T-cell (primary cell): ENCODE data around the gene NCAM2. TPM values are rescaled to one million over a fixed set of nuclear protein-coding genes. Genes with fewer than 3 reads are reported as not detected.

Experiments
- ATAC-seq, 4 experiments: fragments of 200-7000 bp in 3 of 4; fragments of 150-1000 bp in 1 of 4; cut with Tn5 transposase; replicated peaks in 1 of 4; 1 replicate in 3 of 4; 2 replicates in 1 of 4; pipeline ENCODE4 v1.10.0; 2021; ENCODE audit warnings: moderate library complexity in 3 of 4, mild to moderate bottlenecking in 2 of 4, moderate number of reproducible peaks in 1 of 4
- CTCF ChIA-PET, 2 donors: fragments of 300-600 bp; sonication (Branson Sonifier 250); formaldehyde crosslinking; loops; one replicate each; lab custom pipeline; 2022; ENCODE audit warnings: antibody characterized with exemption in 2 of 2; lab: Charles Lee
- POLR2A ChIA-PET, 2 donors: fragments of 300-600 bp; sonication (Branson Sonifier 250); formaldehyde crosslinking; loops; one replicate each; lab custom pipeline; 2022; ENCODE audit warnings: antibody characterized with exemption in 2 of 2; lab: Charles Lee
- DNase-seq, 35 experiments: peaks; one replicate each; pipeline versions ENCODE4 v3.0.0 to v3.0.0-alpha.2; 2013 to 2023
- H3K27ac ChIP-seq: one replicate; pipeline ENCODE4 v1.5.1; 2013; ENCODE audit warnings: low read length
- H3K27me3 ChIP-seq, 2 experiments: replicated peaks in 1 of 2; 1 replicate in 1 of 2; 2 replicates in 1 of 2; pipeline versions ENCODE4 v1.6.1 to v1.7.0; 2013; ENCODE audit warnings: low read length in 1 of 2, mixed read lengths in 1 of 2; ENCODE audit not compliant: control insufficient read depth in 2 of 2, insufficient read depth in 2 of 2; ENCODE audit errors: extremely low read depth in 1 of 2
- H3K36me3 ChIP-seq, 2 donors: 1 replicate in 1 of 2; 2 replicates in 1 of 2; pipeline versions ENCODE4 v1.6.1 to v1.7.0; 2013; ENCODE audit warnings: low read length in 1 of 2; ENCODE audit not compliant: control insufficient read depth in 2 of 2, insufficient read depth in 1 of 2; ENCODE audit errors: extremely low read depth in 1 of 2
- H3K4me1 ChIP-seq, 2 experiments: 1 replicate in 1 of 2; 2 replicates in 1 of 2; pipeline versions ENCODE4 v1.6.1 to v1.7.0; 2013; ENCODE audit warnings: low read length in 2 of 2, mixed read lengths in 1 of 2; ENCODE audit not compliant: insufficient read depth in 2 of 2, control insufficient read depth in 1 of 2; ENCODE audit errors: extremely low read depth in 1 of 2
- H3K4me3 ChIP-seq, 2 donors: 1 replicate in 1 of 2; 2 replicates in 1 of 2; pipeline versions ENCODE4 v1.5.1 to v1.7.0; 2013; ENCODE audit warnings: mild to moderate bottlenecking in 2 of 2, low read length in 1 of 2, moderate library complexity in 1 of 2; ENCODE audit not compliant: control insufficient read depth in 1 of 2; ENCODE audit errors: extremely low read depth in 1 of 2
- H3K9me3 ChIP-seq: 2 replicates; pipeline ENCODE4 v1.7.0; 2013
- H3K27ac Mint-ChIP-seq, 2 donors: one replicate each; pipeline ENCODE4 v1.8.0; 2020 to 2021; ENCODE audit warnings: mild to moderate bottlenecking in 2 of 2, mixed read lengths in 2 of 2
- H3K27me3 Mint-ChIP-seq, 2 donors: one replicate each; pipeline ENCODE4 v1.8.0; 2021 to 2022; ENCODE audit warnings: mixed read lengths in 2 of 2
- H3K36me3 Mint-ChIP-seq: one replicate; pipeline ENCODE4 v1.8.0; 2021; ENCODE audit warnings: mixed read lengths
- H3K4me1 Mint-ChIP-seq, 3 donors: one replicate each; pipeline ENCODE4 v1.8.0; 2020 to 2022; ENCODE audit warnings: mixed read lengths in 3 of 3, mild to moderate bottlenecking in 1 of 3
- H3K4me3 Mint-ChIP-seq, 3 donors: one replicate each; pipeline ENCODE4 v1.8.0; 2020 to 2022; ENCODE audit warnings: mild to moderate bottlenecking in 3 of 3, mixed read lengths in 3 of 3, moderate library complexity in 3 of 3
- H3K9me3 Mint-ChIP-seq, 3 donors: one replicate each; pipeline ENCODE4 v1.8.0; 2020 to 2022; ENCODE audit warnings: mixed read lengths in 3 of 3
- WGBS: methylation state at CpG from one replicate; pipeline ENCODE4 v1.1.5; 2013; ENCODE audit warnings: missing lambda C conversion rate; ENCODE audit not compliant: insufficient coverage; 5-methylcytosine and 5-hydroxymethylcytosine counted together
- total RNA-seq, 35 experiments: library from RNA in 6 of 35; stranded (reverse) in 6 of 35; fragments of 120-200 nt in 1 of 35; gene quantifications; one replicate each; pipeline versions ENCODE4 v1.2.1 to v1.2.4 and lab custom pipeline; 2013 to 2026

Gene NCAM2
- total RNA-seq, 5 donors from 2014 or later (not counting 1 experiment from before 2014, with no cell fraction given): 0.41 to 0.46 TPM; not detected in 3

GRCh38 chr21:21076491-21076890, 78.3 kb downstream of the NCAM2 start:
- Mint-ChIP-seq H3K36me3 (no peaks in the 10 kb centered on the region), H3K4me3 (no peak overlapping the region), H3K27ac (no peak overlapping the region), H3K27me3 (no peaks in the 10 kb centered on the region), H3K9me3 (peaks cover 0 to 4% (median 4%) of the 10 kb centered on the region in 3 donors), H3K4me1 (no peaks in the 10 kb centered on the region)
- Histone ChIP-seq H3K4me1 (no peaks in the 10 kb centered on the region), H3K27me3 (no peaks in the 10 kb centered on the region), H3K9me3 (no peaks in the 10 kb centered on the region), H3K4me3 (no peak overlapping the region), H3K36me3 (no peaks in the 10 kb centered on the region), H3K27ac (no peak overlapping the region)
- DNase-seq (no peak), ATAC-seq (no peak)
- POLR2A ChIA-PET: no interaction called here
- CTCF ChIA-PET: interaction anchor here in 1 of 2 donors (0.7 kb wide), 1 partner anchor 182 kb away, joined by 4 read pairs; no protein-coding TSS in a partner anchor
- WGBS: no CpG with 5 or more reads among the region's 4 CpGs

- Mint-ChIP-seq H3K27me3 (no peaks in the 10 kb centered on the region), H3K9me3 (peaks cover 0 to 6% (median 4%) of the 10 kb centered on the region in 3 donors), H3K4me1 (no peaks in the 10 kb centered on the region), H3K27ac (no peak overlapping the region), H3K4me3 (no peak overlapping the region), H3K36me3 (no peaks in the 10 kb centered on the region)
- DNase-seq (no peak), ATAC-seq (no peak)
- Histone ChIP-seq H3K4me3 (no peak overlapping the region), H3K27ac (no peak overlapping the region), H3K9me3 (no peaks in the 10 kb centered on the region), H3K4me1 (no peaks in the 10 kb centered on the region), H3K36me3 (no peaks in the 10 kb centered on the region), H3K27me3 (no peaks in the 10 kb centered on the region)
- ChIA-PET CTCF (no interaction called here), POLR2A (interaction anchor here in 1 of 2 donors (0.6 kb wide), 1 partner anchor 1336 kb away, joined by 3 read pairs; no protein-coding TSS in a partner anchor)
Observed at GRCh38 chr21:21079646-21080045, 81.4 kb downstream of the NCAM2 start.

GRCh38 chr21:21084179-21084578, 86.0 kb downstream of the NCAM2 start:
- ATAC-seq (no peak), DNase-seq (no peak)
- H3K27me3 Mint-ChIP-seq: no peaks in the 10 kb centered on the region
- H3K27ac Mint-ChIP-seq: no peak overlapping the region
- peaks cover 0 to 6% (median 4%) of the 10 kb centered on the region in 3 donors for H3K9me3 Mint-ChIP-seq
- H3K27ac ChIP-seq: no peak overlapping the region
- no peaks in the 10 kb centered on the region for H3K27me3 ChIP-seq
- H3K4me3 Mint-ChIP-seq: no peak overlapping the region
- H3K4me1 ChIP-seq: no peaks in the 10 kb centered on the region
- no peak overlapping the region for H3K4me3 ChIP-seq
- H3K9me3 ChIP-seq: no peaks in the 10 kb centered on the region
- H3K4me1 Mint-ChIP-seq: no peaks in the 10 kb centered on the region
- ChIA-PET POLR2A (no interaction called here), CTCF (no interaction called here)
- H3K36me3 Mint-ChIP-seq: no peaks in the 10 kb centered on the region
- no CpG with 5 or more reads among the region's 1 CpG for WGBS
- no peaks in the 10 kb centered on the region for H3K36me3 ChIP-seq

- CTCF ChIA-PET: interaction anchor here in 1 of 2 donors (0.6 kb wide), 1 partner anchor 1037 kb away, joined by 3 read pairs; no protein-coding TSS in a partner anchor
- no peak for ATAC-seq
- H3K9me3 ChIP-seq: no peaks in the 10 kb centered on the region
- no peaks in the 10 kb centered on the region for H3K27me3 ChIP-seq
- Mint-ChIP-seq H3K27me3 (no peaks in the 10 kb centered on the region), H3K4me3 (no peak overlapping the region), H3K4me1 (no peaks in the 10 kb centered on the region), H3K27ac (no peak overlapping the region), H3K36me3 (no peaks in the 10 kb centered on the region), H3K9me3 (peaks cover 0 to 11% (median 0%) of the 10 kb centered on the region in 3 donors)
- H3K4me1 ChIP-seq: no peaks in the 10 kb centered on the region
- no peak overlapping the region for H3K4me3 ChIP-seq
- H3K27ac ChIP-seq: no peak overlapping the region
- POLR2A ChIA-PET: no interaction called here
- no peak for DNase-seq
- WGBS: 66% methylated on average over 2 of the region's 3 CpGs
- no peaks in the 10 kb centered on the region for H3K36me3 ChIP-seq
Observed at GRCh38 chr21:21085206-21085605, 87.0 kb downstream of the NCAM2 start.

GRCh38 chr21:21096956-21097355, 98.7 kb downstream of the NCAM2 start:
- no peak overlapping the region for H3K4me3 ChIP-seq
- no peaks in the 10 kb centered on the region for H3K9me3 ChIP-seq
- no peaks in the 10 kb centered on the region for H3K4me1 ChIP-seq
- Mint-ChIP-seq H3K9me3 (peaks cover 0 to 3% (median 0%) of the 10 kb centered on the region in 3 donors), H3K27me3 (no peaks in the 10 kb centered on the region), H3K27ac (no peak overlapping the region), H3K4me3 (no peak overlapping the region), H3K4me1 (no peaks in the 10 kb centered on the region), H3K36me3 (no peaks in the 10 kb centered on the region)
- POLR2A ChIA-PET: no interaction called here
- no peak for ATAC-seq
- CTCF ChIA-PET: no interaction called here
- H3K36me3 ChIP-seq: no peaks in the 10 kb centered on the region
- no peak for DNase-seq
- H3K27ac ChIP-seq: no peak overlapping the region
- 100% methylated on average over 1 of the region's 5 CpGs for WGBS
- no peaks in the 10 kb centered on the region for H3K27me3 ChIP-seq

- DNase-seq: no peak
- H3K4me3 ChIP-seq: no peak overlapping the region
- CTCF ChIA-PET: interaction anchor here in 1 of 2 donors (0.5 kb wide), 1 partner anchor 111 kb away, joined by 8 read pairs; no protein-coding TSS in a partner anchor
- no CpG with 5 or more reads among the region's 1 CpG for WGBS
- H3K4me3 Mint-ChIP-seq: no peak overlapping the region
- H3K4me1 Mint-ChIP-seq: no peaks in the 10 kb centered on the region
- H3K9me3 Mint-ChIP-seq: peaks cover 0 to 3% (median 0%) of the 10 kb centered on the region in 3 donors
- no peaks in the 10 kb centered on the region for H3K27me3 Mint-ChIP-seq
- no peaks in the 10 kb centered on the region for H3K27me3 ChIP-seq
- no peak overlapping the region for H3K27ac ChIP-seq
- H3K9me3 ChIP-seq: no peaks in the 10 kb centered on the region
- ATAC-seq: no peak
- H3K27ac Mint-ChIP-seq: no peak overlapping the region
- no peaks in the 10 kb centered on the region for H3K4me1 ChIP-seq
- POLR2A ChIA-PET: no interaction called here
- no peaks in the 10 kb centered on the region for H3K36me3 Mint-ChIP-seq
- no peaks in the 10 kb centered on the region for H3K36me3 ChIP-seq
Observed at GRCh38 chr21:21097466-21097865, 99.3 kb downstream of the NCAM2 start.
